Esophagus mucosa (tissue), 1 donor: ENCODE data around the gene UPB1. TPM values are rescaled to one million over a fixed set of nuclear protein-coding genes. Genes with fewer than 3 reads are reported as not detected.

ENCODE experiments used
- ATAC-seq: fragments of 200-7000 bp; cut with Tn5 transposase; one replicate; pipeline ENCODE4 v1.9.1; 2020
- total RNA-seq: library from RNA; stranded (reverse); gene quantifications from one replicate; pipeline ENCODE4 v1.2.4, GENCODE V29; 2023
- donor health status: DM: yes; HTN: yes; CAD: no.

Gene UPB1
- 0.12 TPM for total RNA-seq

- peak; percentile 28 for ATAC-seq
Measured at GRCh38 chr22:24494528-24495364, at the start of gene UPB1. Gene UPB1 (plus strand): TSS chr22:24495332. CDS start chr22:24495404, 72 bp downstream.

GRCh38 chr22:24445481-24446259, 49.5 kb upstream of the UPB1 start:
- no peak for ATAC-seq

GRCh38 chr22:24446260-24446611, 48.9 kb upstream of the UPB1 start:
- no peak for ATAC-seq

- ATAC-seq = no peak
Measured at GRCh38 chr22:24450610-24451009, 44.5 kb upstream of the UPB1 start.

- no peak for ATAC-seq
Measured at GRCh38 chr22:24451162-24451561, 44.0 kb upstream of the UPB1 start.

- ATAC-seq = no peak
Measured at GRCh38 chr22:24453853-24454252, 41.3 kb upstream of the UPB1 start.

DNA sequence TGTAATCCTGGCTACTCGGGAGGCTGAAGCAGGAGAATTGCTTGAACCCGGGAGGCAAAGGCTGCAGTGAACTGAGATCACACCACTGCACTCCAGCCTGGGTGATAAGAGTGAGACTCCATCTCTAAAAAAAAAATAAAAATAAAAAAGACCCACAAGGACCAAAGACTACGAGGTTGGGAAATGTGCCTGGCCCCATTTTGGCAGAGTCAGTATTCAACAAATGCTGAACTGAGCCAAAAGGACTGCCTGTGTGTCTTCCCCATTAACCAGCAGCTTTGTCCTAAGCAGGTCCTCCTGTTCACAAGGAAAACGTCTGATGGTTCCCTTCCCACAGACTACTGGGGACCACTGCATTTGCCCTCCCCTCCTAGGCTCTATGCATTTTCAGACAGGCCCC, 40.1 kb upstream of the UPB1 start:
- ATAC-seq = no peak

- no peak for ATAC-seq
Measured at GRCh38 chr22:24455751-24456426, 39.2 kb upstream of the UPB1 start.

GRCh38 chr22:24457894-24458420, 37.2 kb upstream of the UPB1 start:
- ATAC-seq = no peak

DNA sequence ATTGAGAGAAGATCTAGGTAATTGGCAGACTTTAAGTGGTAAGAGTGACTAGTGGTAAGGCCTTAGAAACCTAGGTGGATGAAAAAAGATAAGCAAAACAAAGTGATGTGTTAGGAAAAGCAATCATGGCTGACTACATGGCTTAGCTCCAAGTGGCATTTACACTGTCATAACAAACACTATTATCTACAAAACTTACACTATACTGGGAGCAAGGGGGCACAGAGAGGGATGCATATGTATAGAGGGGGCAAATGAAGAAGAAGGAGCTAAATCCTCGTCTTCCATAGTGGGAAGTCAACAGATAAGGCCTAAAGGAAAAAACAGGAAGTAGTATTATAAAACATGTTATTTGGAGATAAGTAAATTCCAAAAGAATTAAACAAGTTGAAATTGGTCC, 35.2 kb upstream of the UPB1 start:
- ATAC-seq = no peak

GRCh38 chr22:24460418-24461089, 34.6 kb upstream of the UPB1 start:
- no peak for ATAC-seq

GRCh38 chr22:24463071-24463760, 31.9 kb upstream of the UPB1 start:
- ATAC-seq = peak; percentile 88

DNA sequence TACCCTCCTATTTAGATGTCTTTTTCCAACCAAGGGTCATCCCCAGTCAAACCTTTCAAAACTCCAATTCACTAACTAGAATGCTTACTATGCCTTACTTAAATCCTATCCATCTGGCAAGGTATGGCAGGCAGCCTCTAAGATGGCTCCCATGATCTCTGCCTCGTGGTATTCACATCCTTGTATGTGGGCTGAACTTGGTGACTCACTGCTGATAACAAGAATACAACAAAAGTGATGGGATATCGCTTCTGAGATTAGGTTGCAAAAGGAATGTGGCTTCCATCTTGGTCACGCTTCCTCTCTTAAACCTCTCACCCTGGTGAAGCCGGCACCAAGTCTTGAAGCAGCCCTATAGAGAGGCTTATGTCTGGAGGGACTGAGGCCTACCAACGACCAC, 29.6 kb upstream of the UPB1 start:
- no peak for ATAC-seq

DNA sequence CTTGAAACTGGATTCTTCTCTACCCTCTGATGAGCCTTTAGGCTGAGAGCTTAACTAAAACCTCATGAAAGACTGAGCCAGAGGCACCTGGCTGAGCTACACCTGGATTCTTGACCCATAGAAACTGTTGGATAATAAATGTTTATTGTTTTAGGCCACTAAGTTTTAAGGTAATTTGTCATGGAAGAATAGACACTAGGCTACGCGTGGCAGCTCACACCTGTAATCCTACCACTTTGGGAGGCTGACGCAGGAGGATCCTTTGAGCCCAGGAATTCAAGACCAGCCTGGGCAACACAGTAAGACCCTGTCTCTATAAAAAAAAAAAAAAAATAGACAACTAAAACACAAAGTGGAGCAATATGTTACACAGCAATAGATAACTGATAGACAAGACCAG, 29.2 kb upstream of the UPB1 start:
- no peak for ATAC-seq

GRCh38 chr22:24466716-24467328, 28.3 kb upstream of the UPB1 start:
- ATAC-seq = no peak

DNA sequence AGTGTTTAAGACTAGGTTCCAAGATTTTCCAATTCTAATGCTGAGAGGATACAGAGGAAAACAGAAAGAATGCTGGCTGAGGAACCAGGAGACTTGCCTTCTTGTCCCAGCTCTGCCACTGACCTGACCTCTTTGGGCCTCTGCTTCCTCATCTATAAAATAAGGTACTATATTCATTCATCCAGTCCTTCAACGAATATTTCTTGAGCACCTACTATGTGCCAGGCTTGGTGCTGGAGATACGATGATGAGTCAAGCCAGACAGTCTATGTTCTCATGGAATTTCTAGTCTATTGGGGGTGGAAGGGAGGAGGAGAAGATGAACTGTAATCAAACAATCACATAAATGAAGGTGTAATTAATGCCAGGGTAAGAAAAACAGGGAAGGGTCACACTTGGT, 27.8 kb upstream of the UPB1 start:
- no peak for ATAC-seq

DNA sequence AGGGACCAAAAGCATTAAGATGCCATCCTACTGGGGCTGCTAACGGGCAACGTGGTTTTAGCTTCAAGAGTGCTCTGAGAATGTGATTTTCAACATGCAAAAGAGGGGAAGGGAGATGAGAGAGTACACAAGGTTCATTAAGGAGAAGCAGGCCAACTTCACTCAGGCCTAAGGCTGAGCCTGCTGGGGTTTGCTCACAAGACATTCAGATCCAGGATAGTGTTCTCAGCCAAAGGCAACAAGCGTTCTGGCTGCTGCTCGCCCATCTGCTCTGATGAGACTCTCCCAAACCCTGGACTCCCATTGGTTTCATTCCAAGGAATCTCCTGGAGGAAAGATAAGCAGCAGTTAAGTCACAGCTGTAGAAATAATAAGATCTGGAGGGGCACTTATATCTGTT, 23.6 kb upstream of the UPB1 start:
- ATAC-seq = no peak

DNA sequence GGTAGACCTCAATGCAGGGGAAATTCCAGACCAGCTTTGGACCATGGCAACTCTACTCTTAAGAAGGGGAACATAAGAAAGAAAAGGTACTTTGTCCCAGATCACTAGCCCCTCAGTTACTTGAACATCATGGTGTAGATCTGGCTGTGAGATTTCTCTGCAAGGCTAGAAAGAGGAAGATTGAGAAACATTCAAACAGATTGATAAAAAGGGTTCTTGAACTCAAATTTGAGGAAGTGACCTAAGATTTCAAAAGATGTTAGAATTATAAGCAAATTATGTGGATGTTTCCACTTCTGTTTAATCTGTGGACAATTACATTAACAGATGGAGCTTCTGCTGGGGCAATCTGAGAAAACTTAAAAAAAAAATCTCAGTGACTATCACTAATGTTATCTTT, 21.8 kb upstream of the UPB1 start:
- no peak for ATAC-seq

- no peak for ATAC-seq
Measured at GRCh38 chr22:24474221-24474620, 20.9 kb upstream of the UPB1 start.

DNA sequence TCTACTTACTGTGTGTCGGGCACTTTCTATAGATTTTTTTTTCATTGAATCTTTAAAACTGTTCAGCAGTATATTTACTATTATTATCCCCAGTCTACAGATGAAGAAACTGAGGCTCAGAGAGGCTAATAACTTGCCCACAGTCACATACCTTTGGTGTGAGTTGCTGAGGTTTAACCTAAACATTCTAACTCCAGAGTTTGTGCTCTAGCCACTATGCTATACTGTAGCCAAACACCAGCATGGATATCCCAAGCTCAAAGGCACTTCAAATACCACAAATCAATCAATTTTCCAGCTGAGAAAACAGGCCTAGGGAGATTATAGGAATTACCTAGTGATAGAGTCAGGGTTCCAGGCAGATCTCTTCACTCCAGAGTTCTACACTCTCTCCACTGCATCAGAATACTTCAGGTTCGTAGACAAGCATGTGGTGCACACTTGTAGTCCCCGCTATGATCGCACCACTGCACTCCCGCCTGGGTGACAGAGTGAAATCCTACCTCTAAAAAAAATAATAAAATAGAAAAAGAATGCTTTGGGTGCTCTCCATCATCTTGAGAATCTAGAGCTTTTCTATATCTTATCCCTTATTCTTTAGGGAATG, 20.4 kb upstream of the UPB1 start:
- ATAC-seq = no peak

- no peak for ATAC-seq
Measured at GRCh38 chr22:24481641-24482040, 13.5 kb upstream of the UPB1 start.
